ENCODE results near the gene ACSBG1.

The ACSBG1 gene

GRCh38 chr15:78208341-78208844 is 26.0 kb downstream of the ACSBG1 start:
- Histone ChIP-seq H3K4me3 (ENCODE audit: low read length in 2 of 2) (no peak overlapping the region), H3K36me3 (ENCODE audit: control insufficient read depth in 2 of 2, insufficient read depth in 2 of 2, low read length in 2 of 2) (no peaks in the 10 kb centered on the region), H3K27ac (ENCODE audit: low read length) (no peak overlapping the region), H3K4me1 (ENCODE audit: control insufficient read depth, insufficient read depth, low read length) (peaks cover 31% of the 10 kb centered on the region), H3K9ac (ENCODE audit: low read length in 2 of 2) (no peak overlapping the region), H3K27me3 (ENCODE audit: control insufficient read depth in 1 of 2, insufficient read depth in 2 of 2, low read length in 2 of 2) (no peaks in the 10 kb centered on the region), H3K9me3 (ENCODE audit: control insufficient read depth in 2 of 2, low read length in 2 of 2) (no peaks in the 10 kb centered on the region)

DNA sequence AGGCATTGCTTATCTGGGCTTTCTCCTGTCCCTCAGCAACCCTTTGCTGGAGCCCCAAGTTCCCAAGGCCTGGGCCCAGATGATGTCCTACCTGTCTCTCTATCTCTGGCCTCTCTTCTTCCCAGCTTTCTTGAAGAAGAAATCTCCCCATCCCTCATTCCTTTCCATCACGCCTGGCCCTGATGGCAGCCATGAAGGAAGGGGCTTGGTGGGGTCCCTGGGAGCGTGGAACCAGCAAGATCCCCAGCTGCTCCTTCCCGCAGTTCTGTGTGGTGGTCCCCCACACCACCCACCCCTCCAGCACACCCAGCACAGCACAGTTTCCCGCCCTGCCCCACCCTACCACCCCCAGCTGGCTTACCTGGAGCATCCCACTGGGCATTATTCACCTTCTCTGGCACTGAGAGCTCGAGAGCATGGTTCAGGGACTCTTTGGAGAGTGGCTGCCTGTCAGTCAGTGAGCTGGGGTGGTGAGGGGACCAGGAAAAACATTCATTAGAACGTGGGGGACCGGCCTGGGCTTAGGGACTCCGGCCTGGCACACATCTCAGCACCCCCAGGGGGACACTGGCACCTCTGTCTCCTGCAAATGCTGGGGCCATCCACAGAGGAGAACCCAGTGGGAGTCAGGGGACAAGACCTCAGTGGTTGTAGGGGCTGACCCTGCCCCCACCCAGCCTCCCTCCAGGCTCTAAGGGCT is 26.6 kb downstream of the ACSBG1 start:
- no peaks in the 10 kb centered on the region for H3K36me3 ChIP-seq (ENCODE audit: control insufficient read depth in 2 of 2, insufficient read depth in 2 of 2, low read length in 2 of 2)
- H3K4me3 ChIP-seq (ENCODE audit: low read length in 2 of 2), result no peak overlapping the region
- no peaks in the 10 kb centered on the region for H3K27me3 ChIP-seq (ENCODE audit: control insufficient read depth in 1 of 2, insufficient read depth in 2 of 2, low read length in 2 of 2)
- H3K9ac ChIP-seq (ENCODE audit: low read length in 2 of 2), result no peak overlapping the region
- H3K4me1 ChIP-seq (ENCODE audit: control insufficient read depth, insufficient read depth, low read length), result peaks cover 26% of the 10 kb centered on the region
- H3K9me3 ChIP-seq (ENCODE audit: control insufficient read depth in 2 of 2, low read length in 2 of 2), result no peaks in the 10 kb centered on the region
- no peak overlapping the region for H3K27ac ChIP-seq (ENCODE audit: low read length)

DNA sequence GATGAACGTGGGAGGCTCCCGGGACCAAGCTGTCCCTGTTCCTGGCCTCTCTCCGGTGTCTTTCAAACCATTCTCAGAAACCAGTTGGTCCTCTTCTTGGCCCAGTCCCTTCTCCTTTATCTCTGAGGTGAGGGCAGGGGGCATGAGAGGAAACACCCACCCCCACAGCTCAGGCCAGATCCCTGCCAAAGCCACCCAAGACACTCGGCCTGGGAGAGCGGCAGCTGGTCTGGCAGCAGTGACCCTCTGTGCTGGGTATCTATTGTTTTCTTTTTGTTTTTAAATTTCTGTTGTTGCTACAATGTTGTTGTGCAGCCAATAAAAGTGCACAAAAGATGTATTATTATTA is 27.3 kb downstream of the ACSBG1 start:
- Histone ChIP-seq H3K4me3 (ENCODE audit: low read length in 2 of 2) (no peak overlapping the region), H3K9me3 (ENCODE audit: control insufficient read depth in 2 of 2, low read length in 2 of 2) (no peaks in the 10 kb centered on the region), H3K9ac (ENCODE audit: low read length in 2 of 2) (no peak overlapping the region), H3K4me1 (ENCODE audit: control insufficient read depth, insufficient read depth, low read length) (peaks cover 19% of the 10 kb centered on the region), H3K36me3 (ENCODE audit: control insufficient read depth in 2 of 2, insufficient read depth in 2 of 2, low read length in 2 of 2) (no peaks in the 10 kb centered on the region), H3K27ac (ENCODE audit: low read length) (no peak overlapping the region), H3K27me3 (ENCODE audit: control insufficient read depth in 1 of 2, insufficient read depth in 2 of 2, low read length in 2 of 2) (no peaks in the 10 kb centered on the region)

DNA sequence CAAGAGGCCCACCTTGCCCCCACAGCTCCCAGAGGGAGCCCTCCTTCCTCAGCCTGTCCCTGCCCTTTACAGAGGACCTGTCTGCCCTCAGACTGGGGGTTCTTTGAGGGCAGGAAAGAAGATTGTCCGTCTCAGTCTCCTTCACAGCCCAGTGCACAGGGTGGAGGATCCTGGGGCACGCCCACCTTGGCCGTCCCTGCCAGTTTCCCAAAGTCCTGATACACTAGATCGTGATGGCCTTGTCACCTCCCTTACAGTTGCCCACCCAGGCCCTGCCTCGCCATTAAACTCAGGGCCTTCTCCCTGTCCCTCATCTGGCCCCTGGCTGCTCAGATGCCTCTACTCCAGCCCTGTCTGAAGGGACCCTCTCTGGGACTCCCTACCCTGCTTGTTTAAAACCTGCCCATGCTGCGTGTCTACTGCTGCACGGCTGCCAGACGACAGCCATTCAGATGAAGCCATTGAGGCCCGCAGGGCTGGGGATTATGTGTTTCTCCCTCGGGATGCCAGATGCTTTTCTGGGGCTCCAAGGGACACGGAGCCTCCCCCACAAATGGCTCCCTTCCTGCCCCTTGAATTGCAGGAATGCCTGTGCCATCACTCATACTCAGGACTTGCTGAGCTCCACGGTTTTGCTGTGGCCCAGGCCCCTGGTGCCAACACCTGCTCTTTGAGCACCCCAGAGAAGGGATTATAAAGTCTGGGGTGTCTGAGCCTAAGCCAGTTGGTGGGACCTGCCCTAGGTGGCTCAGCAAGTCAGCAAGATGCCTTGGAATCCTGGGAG is 27.8 kb downstream of the ACSBG1 start:
- Histone ChIP-seq H3K27me3 (ENCODE audit: control insufficient read depth in 1 of 2, insufficient read depth in 2 of 2, low read length in 2 of 2) (no peaks in the 10 kb centered on the region), H3K4me1 (ENCODE audit: control insufficient read depth, insufficient read depth, low read length) (peaks cover 14% of the 10 kb centered on the region), H3K9ac (ENCODE audit: low read length in 2 of 2) (no peak overlapping the region)

DNA sequence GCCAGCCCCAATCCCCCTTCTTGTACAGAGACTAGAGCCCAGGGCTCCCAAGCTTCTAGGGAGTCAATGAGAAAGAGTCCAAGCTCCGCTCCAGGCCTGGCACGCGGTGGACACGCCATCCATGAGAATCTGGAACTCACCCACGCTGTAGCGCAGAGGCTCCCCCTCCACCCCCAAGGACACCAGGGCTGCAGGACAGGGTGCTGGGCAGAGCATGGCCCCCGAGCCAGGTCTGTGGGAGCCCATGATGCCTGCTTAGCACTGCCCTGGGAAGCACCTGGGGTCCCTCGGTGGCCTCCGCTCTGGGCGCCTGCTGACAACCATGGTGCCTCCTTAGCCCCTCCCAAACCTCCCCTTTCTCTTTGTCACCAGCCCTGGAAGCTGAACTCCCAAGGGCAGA is 28.5 kb downstream of the ACSBG1 start:
- H3K36me3 ChIP-seq (ENCODE audit: control insufficient read depth in 2 of 2, insufficient read depth in 2 of 2, low read length in 2 of 2), result no peaks in the 10 kb centered on the region
- no peaks in the 10 kb centered on the region for H3K9me3 ChIP-seq (ENCODE audit: control insufficient read depth in 2 of 2, low read length in 2 of 2)
- no peak overlapping the region for H3K27ac ChIP-seq (ENCODE audit: low read length)
- no peak overlapping the region for H3K9ac ChIP-seq (ENCODE audit: low read length in 2 of 2)
- H3K4me1 ChIP-seq (ENCODE audit: control insufficient read depth, insufficient read depth, low read length), result peaks cover 14% of the 10 kb centered on the region
- no peak overlapping the region for H3K4me3 ChIP-seq (ENCODE audit: low read length in 2 of 2)
- peaks cover 0 to 3% of the 10 kb centered on the region in 2 donors for H3K27me3 ChIP-seq (ENCODE audit: control insufficient read depth in 1 of 2, insufficient read depth in 2 of 2, low read length in 2 of 2)

More for the DNA sequence above, 27.8 kb downstream of the ACSBG1 start:
- no peaks in the 10 kb centered on the region for H3K9me3 ChIP-seq (ENCODE audit: control insufficient read depth in 2 of 2, low read length in 2 of 2)
- H3K4me3 ChIP-seq (ENCODE audit: low read length in 2 of 2), result no peak overlapping the region
- no peaks in the 10 kb centered on the region for H3K36me3 ChIP-seq (ENCODE audit: control insufficient read depth in 2 of 2, insufficient read depth in 2 of 2, low read length in 2 of 2)
- no peak overlapping the region for H3K27ac ChIP-seq (ENCODE audit: low read length)

GRCh38 chr15:78205337-78205736 is 29.0 kb downstream of the ACSBG1 start:
- Histone ChIP-seq H3K36me3 (ENCODE audit: control insufficient read depth in 2 of 2, insufficient read depth in 2 of 2, low read length in 2 of 2) (no peaks in the 10 kb centered on the region), H3K27ac (ENCODE audit: low read length) (no peak overlapping the region), H3K4me1 (ENCODE audit: control insufficient read depth, insufficient read depth, low read length) (peaks cover 9% of the 10 kb centered on the region), H3K4me3 (ENCODE audit: low read length in 2 of 2) (no peak overlapping the region), H3K9ac (ENCODE audit: low read length in 2 of 2) (no peak overlapping the region), H3K9me3 (ENCODE audit: control insufficient read depth in 2 of 2, low read length in 2 of 2) (no peaks in the 10 kb centered on the region), H3K27me3 (ENCODE audit: control insufficient read depth in 1 of 2, insufficient read depth in 2 of 2, low read length in 2 of 2) (peaks cover 0 to 3% of the 10 kb centered on the region in 2 donors)

GRCh38 chr15:78204351-78205309 is 29.7 kb downstream of the ACSBG1 start:
- no peaks in the 10 kb centered on the region for H3K36me3 ChIP-seq (ENCODE audit: control insufficient read depth in 2 of 2, insufficient read depth in 2 of 2, low read length in 2 of 2)
- peaks cover 2% of the 10 kb centered on the region for H3K4me1 ChIP-seq (ENCODE audit: control insufficient read depth, insufficient read depth, low read length)
- H3K9me3 ChIP-seq (ENCODE audit: control insufficient read depth in 2 of 2, low read length in 2 of 2), result no peaks in the 10 kb centered on the region
- no peak overlapping the region for H3K4me3 ChIP-seq (ENCODE audit: low read length in 2 of 2)
- peaks cover 0 to 3% of the 10 kb centered on the region in 2 donors for H3K27me3 ChIP-seq (ENCODE audit: control insufficient read depth in 1 of 2, insufficient read depth in 2 of 2, low read length in 2 of 2)
- H3K27ac ChIP-seq (ENCODE audit: low read length), result no peak overlapping the region
- no peak overlapping the region for H3K9ac ChIP-seq (ENCODE audit: low read length in 2 of 2)

DNA sequence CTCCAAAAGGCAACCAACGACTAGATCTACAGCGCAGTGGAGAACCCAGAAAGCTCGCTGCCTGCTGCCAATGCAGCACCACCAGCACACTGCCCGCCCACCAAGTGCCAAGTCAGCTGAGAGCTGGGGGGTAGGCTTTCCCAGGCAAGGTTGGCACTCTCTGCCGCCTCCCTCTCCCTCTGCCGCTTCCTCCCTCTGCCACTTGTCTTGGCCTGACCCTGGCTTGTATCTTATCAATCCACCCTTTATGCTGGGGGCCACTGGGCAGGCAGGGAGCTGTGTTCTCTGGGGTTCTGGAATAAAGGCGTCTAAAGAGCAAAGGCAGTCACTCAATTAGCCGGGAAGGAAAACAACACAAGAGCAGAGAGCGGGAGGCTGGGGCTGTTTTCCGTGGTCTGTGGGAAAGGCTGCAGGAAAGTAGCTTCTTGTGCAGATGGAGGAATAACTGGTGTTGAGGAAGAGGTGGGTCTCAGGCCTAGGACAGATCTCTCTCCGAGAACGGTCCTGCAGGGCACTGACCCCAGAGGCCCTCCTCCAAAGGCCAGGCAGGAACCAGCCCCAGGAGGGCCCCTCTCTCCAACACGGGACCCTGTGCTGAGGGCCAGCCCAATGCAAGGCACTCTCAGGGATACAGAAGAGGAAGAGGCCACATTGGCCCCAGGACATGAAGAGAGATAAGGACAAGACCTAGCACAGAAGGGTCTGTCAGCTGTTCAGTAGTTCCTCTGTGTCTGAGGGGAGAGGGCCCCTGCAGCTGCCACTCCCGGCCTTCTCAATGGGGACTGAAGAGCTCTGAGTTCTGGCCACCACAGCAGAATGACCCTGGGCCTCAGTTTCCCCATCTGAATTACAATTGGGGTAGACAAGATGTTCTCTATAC is 30.8 kb downstream of the ACSBG1 start:
- H3K27ac ChIP-seq (ENCODE audit: low read length), result no peak overlapping the region

GRCh38 chr15:78201281-78202190 is 32.8 kb downstream of the ACSBG1 start:
- no peaks in the 10 kb centered on the region for H3K4me1 ChIP-seq (ENCODE audit: control insufficient read depth, insufficient read depth, low read length)
- H3K9ac ChIP-seq (ENCODE audit: low read length in 2 of 2), result no peak overlapping the region
- no peaks in the 10 kb centered on the region for H3K9me3 ChIP-seq (ENCODE audit: control insufficient read depth in 2 of 2, low read length in 2 of 2)
- H3K4me3 ChIP-seq (ENCODE audit: low read length in 2 of 2), result no peak overlapping the region
- H3K27me3 ChIP-seq (ENCODE audit: control insufficient read depth in 1 of 2, insufficient read depth in 2 of 2, low read length in 2 of 2), result peaks cover 0 to 3% of the 10 kb centered on the region in 2 donors
- no peak overlapping the region for H3K27ac ChIP-seq (ENCODE audit: low read length)
- no peaks in the 10 kb centered on the region for H3K36me3 ChIP-seq (ENCODE audit: control insufficient read depth in 2 of 2, insufficient read depth in 2 of 2, low read length in 2 of 2)

More for the DNA sequence above, 30.8 kb downstream of the ACSBG1 start:
- Histone ChIP-seq H3K36me3 (ENCODE audit: control insufficient read depth in 2 of 2, insufficient read depth in 2 of 2, low read length in 2 of 2) (no peaks in the 10 kb centered on the region), H3K9ac (ENCODE audit: low read length in 2 of 2) (no peak overlapping the region), H3K4me3 (ENCODE audit: low read length in 2 of 2) (no peak overlapping the region), H3K27me3 (ENCODE audit: control insufficient read depth in 1 of 2, insufficient read depth in 2 of 2, low read length in 2 of 2) (peaks cover 0 to 3% of the 10 kb centered on the region in 2 donors), H3K9me3 (ENCODE audit: control insufficient read depth in 2 of 2, low read length in 2 of 2) (no peaks in the 10 kb centered on the region), H3K4me1 (ENCODE audit: control insufficient read depth, insufficient read depth, low read length) (no peaks in the 10 kb centered on the region)

All from stomach smooth muscle (tissue), 2 donors.